Measurements from ENCODE around the gene RXRA. TPM values are rescaled to one million over a fixed set of nuclear protein-coding genes. Genes with fewer than 3 reads are reported as not detected.

The RXRA gene
- total RNA-seq, 1 donor from 2014 or later, result 33.4 TPM

DNA sequence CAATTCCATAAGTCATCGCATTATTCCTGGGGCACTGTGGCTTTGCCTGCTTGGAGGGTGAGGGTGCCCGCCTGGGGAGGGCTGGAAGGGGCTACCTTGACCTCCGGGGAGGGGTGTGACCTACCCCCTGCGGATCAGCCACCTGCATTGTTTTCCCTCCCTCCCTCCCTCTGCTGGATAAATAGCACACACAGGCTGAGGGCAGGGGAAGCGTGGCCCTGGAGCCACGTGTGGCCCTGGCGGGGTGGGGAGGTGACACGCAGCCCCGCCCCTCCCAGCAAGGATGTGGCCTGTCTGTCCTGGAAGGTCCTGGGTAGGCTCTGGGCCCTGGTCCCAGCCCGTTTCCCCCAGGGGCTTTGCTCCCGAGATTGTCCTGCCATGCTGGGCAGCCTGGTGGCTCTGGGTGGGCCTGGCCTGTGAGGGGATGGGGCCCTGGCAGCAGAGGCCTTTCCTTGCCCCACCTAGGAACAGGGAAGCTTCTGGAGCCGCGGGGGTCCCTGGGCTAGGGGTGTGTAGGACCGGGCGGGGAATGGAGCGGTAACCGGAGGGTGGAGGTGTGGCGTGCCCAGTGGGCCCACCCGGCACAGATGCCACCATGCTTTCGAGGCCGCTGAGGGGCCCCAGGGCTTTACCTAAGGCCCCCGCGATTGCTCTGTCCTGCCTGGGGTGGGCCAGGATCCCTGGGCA is 33.4 kb downstream of the RXRA start:
- FAIRE-seq, result no peak
- H3K27me3 Mint-ChIP-seq (ENCODE audit: low read depth, unreplicated experiment), result no peaks in the 10 kb centered on the region
- no peak overlapping the region for H3K9ac ChIP-seq (ENCODE audit: low read length)
- H4K20me1 ChIP-seq (ENCODE audit: insufficient read depth, low read length), result peaks cover 99% of the 10 kb centered on the region
- H2AFZ ChIP-seq (ENCODE audit: low read depth, low read length), result no peak overlapping the region
- peaks cover 3% of the 10 kb centered on the region for H3K36me3 Mint-ChIP-seq (ENCODE audit: low read depth, unreplicated experiment)
- no peaks in the 10 kb centered on the region for H3K9me3 Mint-ChIP-seq (ENCODE audit: unreplicated experiment)
- no peaks in the 10 kb centered on the region for H3K9me3 ChIP-seq (ENCODE audit: insufficient read depth, low read depth, low read length)
- H3K4me3 Mint-ChIP-seq (ENCODE audit: unreplicated experiment), result no peak overlapping the region
- no peak overlapping the region for H3K4me3 ChIP-seq (ENCODE audit: insufficient read depth, low read depth, low read length)
- DNase-seq (ENCODE audit: low read depth), result no peak
- H3K27me3 ChIP-seq (ENCODE audit: insufficient read depth, low read length), result no peaks in the 10 kb centered on the region
- no peak overlapping the region for H3K27ac Mint-ChIP-seq (ENCODE audit: unreplicated experiment)
- TF ChIP-seq, protein P1, sequence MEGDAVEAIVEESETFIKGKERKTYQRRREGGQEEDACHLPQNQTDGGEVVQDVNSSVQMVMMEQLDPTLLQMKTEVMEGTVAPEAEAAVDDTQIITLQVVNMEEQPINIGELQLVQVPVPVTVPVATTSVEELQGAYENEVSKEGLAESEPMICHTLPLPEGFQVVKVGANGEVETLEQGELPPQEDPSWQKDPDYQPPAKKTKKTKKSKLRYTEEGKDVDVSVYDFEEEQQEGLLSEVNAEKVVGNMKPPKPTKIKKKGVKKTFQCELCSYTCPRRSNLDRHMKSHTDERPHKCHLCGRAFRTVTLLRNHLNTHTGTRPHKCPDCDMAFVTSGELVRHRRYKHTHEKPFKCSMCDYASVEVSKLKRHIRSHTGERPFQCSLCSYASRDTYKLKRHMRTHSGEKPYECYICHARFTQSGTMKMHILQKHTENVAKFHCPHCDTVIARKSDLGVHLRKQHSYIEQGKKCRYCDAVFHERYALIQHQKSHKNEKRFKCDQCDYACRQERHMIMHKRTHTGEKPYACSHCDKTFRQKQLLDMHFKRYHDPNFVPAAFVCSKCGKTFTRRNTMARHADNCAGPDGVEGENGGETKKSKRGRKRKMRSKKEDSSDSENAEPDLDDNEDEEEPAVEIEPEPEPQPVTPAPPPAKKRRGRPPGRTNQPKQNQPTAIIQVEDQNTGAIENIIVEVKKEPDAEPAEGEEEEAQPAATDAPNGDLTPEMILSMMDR (IDR thresholded peaks at IDR 0.05; ENCODE audit: insufficient read depth, low read depth, low read length), result no peak
- TF ChIP-seq EZH2 (IDR thresholded peaks at IDR 0.05; ENCODE audit: insufficient read depth, low read length), result no peak
- H3K27ac ChIP-seq (ENCODE audit: low read depth, low read length), result no peak overlapping the region
- peaks cover 81% of the 10 kb centered on the region for H3K79me2 ChIP-seq (ENCODE audit: insufficient read depth, low read length)
- no peak overlapping the region for H3K4me2 ChIP-seq (ENCODE audit: low read length)
- H3K4me1 ChIP-seq (ENCODE audit: insufficient read depth, low read length), result peaks cover 11% of the 10 kb centered on the region
- H3K4me1 Mint-ChIP-seq (ENCODE audit: low read depth, unreplicated experiment), result peaks cover 5% of the 10 kb centered on the region
- no peaks in the 10 kb centered on the region for H3K36me3 ChIP-seq (ENCODE audit: insufficient read depth, low read length)

DNA sequence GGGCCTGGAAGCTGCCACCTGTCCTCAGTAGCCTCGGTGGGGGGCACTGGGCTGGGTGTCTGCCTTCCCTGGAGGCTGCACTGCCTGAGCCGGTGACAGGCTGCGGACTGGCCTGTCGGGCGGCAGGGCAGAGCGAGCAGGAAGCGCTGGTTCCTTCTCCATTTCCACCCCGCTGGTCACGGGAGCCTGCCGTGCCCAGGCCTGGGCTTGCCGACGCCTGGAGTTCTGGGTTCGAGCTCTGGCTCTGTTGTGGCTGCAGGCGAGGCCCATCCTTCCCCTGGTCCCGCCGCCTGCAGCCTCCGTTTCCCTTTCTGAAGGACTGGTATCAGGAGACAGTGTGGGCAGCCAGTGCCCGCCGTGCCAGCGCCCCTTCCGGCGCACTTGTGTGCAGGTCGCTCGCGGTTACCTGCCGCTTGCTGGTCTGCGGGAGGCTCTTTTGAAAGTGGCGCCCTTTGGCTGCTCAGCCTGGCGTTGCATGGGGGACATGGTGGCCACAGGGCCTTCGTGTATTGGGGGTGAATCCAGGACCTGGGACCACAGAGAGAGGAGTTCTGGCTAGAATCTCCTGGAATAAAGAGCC is 34.0 kb downstream of the RXRA start:
- no peaks in the 10 kb centered on the region for H3K27me3 Mint-ChIP-seq (ENCODE audit: low read depth, unreplicated experiment)
- H3K27ac Mint-ChIP-seq (ENCODE audit: unreplicated experiment), result no peak overlapping the region
- FAIRE-seq (no peak), DNase-seq (ENCODE audit: low read depth) (no peak)
- H3K4me3 Mint-ChIP-seq (ENCODE audit: unreplicated experiment), result no peak overlapping the region
- no peaks in the 10 kb centered on the region for H3K9me3 Mint-ChIP-seq (ENCODE audit: unreplicated experiment)
- Histone ChIP-seq H3K9ac (ENCODE audit: low read length) (no peak overlapping the region), H2AFZ (ENCODE audit: low read depth, low read length) (no peak overlapping the region), H3K4me2 (ENCODE audit: low read length) (peak overlapping the region; percentile 30), H3K4me3 (ENCODE audit: insufficient read depth, low read depth, low read length) (no peak overlapping the region), H3K27ac (ENCODE audit: low read depth, low read length) (no peak overlapping the region), H4K20me1 (ENCODE audit: insufficient read depth, low read length) (peaks cover 99% of the 10 kb centered on the region), H3K4me1 (ENCODE audit: insufficient read depth, low read length) (peaks cover 11% of the 10 kb centered on the region), H3K79me2 (ENCODE audit: insufficient read depth, low read length) (peaks cover 81% of the 10 kb centered on the region), H3K27me3 (ENCODE audit: insufficient read depth, low read length) (no peaks in the 10 kb centered on the region), H3K9me3 (ENCODE audit: insufficient read depth, low read depth, low read length) (no peaks in the 10 kb centered on the region), H3K36me3 (ENCODE audit: insufficient read depth, low read length) (no peaks in the 10 kb centered on the region)
- peaks cover 5% of the 10 kb centered on the region for H3K4me1 Mint-ChIP-seq (ENCODE audit: low read depth, unreplicated experiment)
- peaks cover 3% of the 10 kb centered on the region for H3K36me3 Mint-ChIP-seq (ENCODE audit: low read depth, unreplicated experiment)
- TF ChIP-seq, protein P1 (IDR thresholded peaks at IDR 0.05; ENCODE audit: insufficient read depth, low read depth, low read length), result no peak
- TF ChIP-seq EZH2 (IDR thresholded peaks at IDR 0.05; ENCODE audit: insufficient read depth, low read length), result no peak

DNA sequence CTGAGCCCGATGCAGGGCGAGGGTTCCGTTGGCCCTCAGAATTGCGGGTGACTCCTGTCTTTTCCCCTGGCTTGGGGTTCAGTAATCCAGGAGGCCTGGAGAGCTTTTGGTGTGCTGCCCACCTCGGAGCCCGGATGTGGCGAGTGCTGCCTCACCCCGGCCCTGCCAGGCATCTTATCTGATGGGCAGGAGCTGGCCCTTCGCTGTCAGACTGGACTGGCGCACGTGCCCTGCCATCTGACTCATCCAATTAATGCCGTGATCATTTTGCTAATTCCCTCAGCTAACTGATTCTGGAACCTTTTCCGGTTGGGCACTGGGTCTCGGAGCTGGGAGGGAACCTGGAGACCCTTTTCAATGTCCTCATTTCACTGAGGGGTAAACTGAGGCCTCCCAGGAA is 34.6 kb downstream of the RXRA start:
- Mint-ChIP-seq H3K4me3 (ENCODE audit: unreplicated experiment) (no peak overlapping the region), H3K9me3 (ENCODE audit: unreplicated experiment) (no peaks in the 10 kb centered on the region), H3K4me1 (ENCODE audit: low read depth, unreplicated experiment) (peaks cover 5% of the 10 kb centered on the region), H3K36me3 (ENCODE audit: low read depth, unreplicated experiment) (peaks cover 3% of the 10 kb centered on the region), H3K27me3 (ENCODE audit: low read depth, unreplicated experiment) (no peaks in the 10 kb centered on the region), H3K27ac (ENCODE audit: unreplicated experiment) (no peak overlapping the region)
- H3K27me3 ChIP-seq (ENCODE audit: insufficient read depth, low read length), result no peaks in the 10 kb centered on the region
- H3K9ac ChIP-seq (ENCODE audit: low read length), result no peak overlapping the region
- H3K4me3 ChIP-seq (ENCODE audit: insufficient read depth, low read depth, low read length), result no peak overlapping the region
- no peak overlapping the region for H3K27ac ChIP-seq (ENCODE audit: low read depth, low read length)
- peak overlapping the region; percentile 30 for H3K4me2 ChIP-seq (ENCODE audit: low read length)
- no peak for TF ChIP-seq EZH2 (IDR thresholded peaks at IDR 0.05; ENCODE audit: insufficient read depth, low read length)
- TF ChIP-seq, protein P1 (IDR thresholded peaks at IDR 0.05; ENCODE audit: insufficient read depth, low read depth, low read length), result no peak
- DNase-seq (ENCODE audit: low read depth) (peak; percentile 32), FAIRE-seq (no peak)
- no peaks in the 10 kb centered on the region for H3K9me3 ChIP-seq (ENCODE audit: insufficient read depth, low read depth, low read length)
- H2AFZ ChIP-seq (ENCODE audit: low read depth, low read length), result no peak overlapping the region
- H4K20me1 ChIP-seq (ENCODE audit: insufficient read depth, low read length), result peaks cover 100% of the 10 kb centered on the region
- peaks cover 11% of the 10 kb centered on the region for H3K4me1 ChIP-seq (ENCODE audit: insufficient read depth, low read length)
- H3K79me2 ChIP-seq (ENCODE audit: insufficient read depth, low read length), result peaks cover 84% of the 10 kb centered on the region
- no peaks in the 10 kb centered on the region for H3K36me3 ChIP-seq (ENCODE audit: insufficient read depth, low read length)

All from astrocyte (in vitro differentiated cells and primary cell).